ENCODE data around the gene LRRC74B. TPM values are rescaled to one million over a fixed set of nuclear protein-coding genes. Genes with fewer than 3 reads are reported as not detected.

Gene LRRC74B
- total RNA-seq, 1 donor from 2014 or later, result not detected

GRCh38 chr22:21020802-21021429, 24.8 kb upstream of the LRRC74B start:
- peaks cover 3% of the 10 kb centered on the region for H3K36me3 Mint-ChIP-seq (ENCODE audit: low read depth, unreplicated experiment)
- DNase-seq (ENCODE audit: low read depth), result no peak
- peaks cover 37% of the 10 kb centered on the region for H3K27me3 Mint-ChIP-seq (ENCODE audit: low read depth, unreplicated experiment)
- peaks cover 3% of the 10 kb centered on the region for H3K4me1 Mint-ChIP-seq (ENCODE audit: low read depth, unreplicated experiment)
- Histone ChIP-seq H3K9ac (ENCODE audit: low read length) (no peak overlapping the region), H3K27me3 (ENCODE audit: insufficient read depth, low read length) (no peaks in the 10 kb centered on the region), H3K36me3 (ENCODE audit: insufficient read depth, low read length) (no peaks in the 10 kb centered on the region), H2AFZ (ENCODE audit: low read depth, low read length) (no peak overlapping the region), H3K4me3 (ENCODE audit: insufficient read depth, low read depth, low read length) (no peak overlapping the region), H4K20me1 (ENCODE audit: insufficient read depth, low read length) (no peaks in the 10 kb centered on the region), H3K9me3 (ENCODE audit: insufficient read depth, low read depth, low read length) (no peaks in the 10 kb centered on the region), H3K4me1 (ENCODE audit: insufficient read depth, low read length) (no peaks in the 10 kb centered on the region), H3K79me2 (ENCODE audit: insufficient read depth, low read length) (no peaks in the 10 kb centered on the region), H3K4me2 (ENCODE audit: low read length) (no peak overlapping the region), H3K27ac (ENCODE audit: low read depth, low read length) (no peak overlapping the region)
- TF ChIP-seq, protein P1, sequence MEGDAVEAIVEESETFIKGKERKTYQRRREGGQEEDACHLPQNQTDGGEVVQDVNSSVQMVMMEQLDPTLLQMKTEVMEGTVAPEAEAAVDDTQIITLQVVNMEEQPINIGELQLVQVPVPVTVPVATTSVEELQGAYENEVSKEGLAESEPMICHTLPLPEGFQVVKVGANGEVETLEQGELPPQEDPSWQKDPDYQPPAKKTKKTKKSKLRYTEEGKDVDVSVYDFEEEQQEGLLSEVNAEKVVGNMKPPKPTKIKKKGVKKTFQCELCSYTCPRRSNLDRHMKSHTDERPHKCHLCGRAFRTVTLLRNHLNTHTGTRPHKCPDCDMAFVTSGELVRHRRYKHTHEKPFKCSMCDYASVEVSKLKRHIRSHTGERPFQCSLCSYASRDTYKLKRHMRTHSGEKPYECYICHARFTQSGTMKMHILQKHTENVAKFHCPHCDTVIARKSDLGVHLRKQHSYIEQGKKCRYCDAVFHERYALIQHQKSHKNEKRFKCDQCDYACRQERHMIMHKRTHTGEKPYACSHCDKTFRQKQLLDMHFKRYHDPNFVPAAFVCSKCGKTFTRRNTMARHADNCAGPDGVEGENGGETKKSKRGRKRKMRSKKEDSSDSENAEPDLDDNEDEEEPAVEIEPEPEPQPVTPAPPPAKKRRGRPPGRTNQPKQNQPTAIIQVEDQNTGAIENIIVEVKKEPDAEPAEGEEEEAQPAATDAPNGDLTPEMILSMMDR (IDR thresholded peaks at IDR 0.05; ENCODE audit: insufficient read depth, low read depth, low read length), result peak; percentile 29
- TF ChIP-seq EZH2 (IDR thresholded peaks at IDR 0.05; ENCODE audit: insufficient read depth, low read length), result no peak
- H3K4me3 Mint-ChIP-seq (ENCODE audit: unreplicated experiment), result no peak overlapping the region
- no peak for FAIRE-seq
- peak overlapping the region; percentile 9 for H3K27ac Mint-ChIP-seq (ENCODE audit: unreplicated experiment)
- H3K9me3 Mint-ChIP-seq (ENCODE audit: unreplicated experiment), result peaks cover 8% of the 10 kb centered on the region

GRCh38 chr22:21022507-21022906, 23.2 kb upstream of the LRRC74B start:
- Histone ChIP-seq H3K27ac (ENCODE audit: low read depth, low read length) (no peak overlapping the region), H3K9me3 (ENCODE audit: insufficient read depth, low read depth, low read length) (no peaks in the 10 kb centered on the region), H3K4me1 (ENCODE audit: insufficient read depth, low read length) (peaks cover 4% of the 10 kb centered on the region), H3K36me3 (ENCODE audit: insufficient read depth, low read length) (no peaks in the 10 kb centered on the region), H3K4me3 (ENCODE audit: insufficient read depth, low read depth, low read length) (no peak overlapping the region), H3K79me2 (ENCODE audit: insufficient read depth, low read length) (no peaks in the 10 kb centered on the region), H3K4me2 (ENCODE audit: low read length) (no peak overlapping the region), H3K9ac (ENCODE audit: low read length) (no peak overlapping the region), H4K20me1 (ENCODE audit: insufficient read depth, low read length) (no peaks in the 10 kb centered on the region), H3K27me3 (ENCODE audit: insufficient read depth, low read length) (no peaks in the 10 kb centered on the region), H2AFZ (ENCODE audit: low read depth, low read length) (no peak overlapping the region)
- TF ChIP-seq, protein P1 (IDR thresholded peaks at IDR 0.05; ENCODE audit: insufficient read depth, low read depth, low read length), result no peak
- Mint-ChIP-seq H3K4me1 (ENCODE audit: low read depth, unreplicated experiment) (peaks cover 6% of the 10 kb centered on the region), H3K9me3 (ENCODE audit: unreplicated experiment) (peaks cover 8% of the 10 kb centered on the region), H3K36me3 (ENCODE audit: low read depth, unreplicated experiment) (no peaks in the 10 kb centered on the region), H3K27ac (ENCODE audit: unreplicated experiment) (no peak overlapping the region), H3K4me3 (ENCODE audit: unreplicated experiment) (no peak overlapping the region), H3K27me3 (ENCODE audit: low read depth, unreplicated experiment) (peaks cover 32% of the 10 kb centered on the region)
- FAIRE-seq, result no peak
- DNase-seq (ENCODE audit: low read depth), result no peak

- Mint-ChIP-seq H3K9me3 (ENCODE audit: unreplicated experiment) (peaks cover 8% of the 10 kb centered on the region), H3K27me3 (ENCODE audit: low read depth, unreplicated experiment) (peaks cover 30% of the 10 kb centered on the region), H3K4me1 (ENCODE audit: low read depth, unreplicated experiment) (peaks cover 6% of the 10 kb centered on the region), H3K27ac (ENCODE audit: unreplicated experiment) (no peak overlapping the region), H3K4me3 (ENCODE audit: unreplicated experiment) (no peak overlapping the region), H3K36me3 (ENCODE audit: low read depth, unreplicated experiment) (no peaks in the 10 kb centered on the region)
- no peak overlapping the region for H3K4me3 ChIP-seq (ENCODE audit: insufficient read depth, low read depth, low read length)
- H2AFZ ChIP-seq (ENCODE audit: low read depth, low read length), result no peak overlapping the region
- H3K27ac ChIP-seq (ENCODE audit: low read depth, low read length), result no peak overlapping the region
- no peak overlapping the region for H3K4me2 ChIP-seq (ENCODE audit: low read length)
- H3K79me2 ChIP-seq (ENCODE audit: insufficient read depth, low read length), result no peaks in the 10 kb centered on the region
- H3K9me3 ChIP-seq (ENCODE audit: insufficient read depth, low read depth, low read length), result no peaks in the 10 kb centered on the region
- H3K27me3 ChIP-seq (ENCODE audit: insufficient read depth, low read length), result no peaks in the 10 kb centered on the region
- FAIRE-seq (no peak), DNase-seq (ENCODE audit: low read depth) (no peak)
- TF ChIP-seq EZH2 (IDR thresholded peaks at IDR 0.05; ENCODE audit: insufficient read depth, low read length), result no peak
- TF ChIP-seq, protein P1 (IDR thresholded peaks at IDR 0.05; ENCODE audit: insufficient read depth, low read depth, low read length), result no peak
- no peaks in the 10 kb centered on the region for H4K20me1 ChIP-seq (ENCODE audit: insufficient read depth, low read length)
- no peak overlapping the region for H3K9ac ChIP-seq (ENCODE audit: low read length)
- peaks cover 7% of the 10 kb centered on the region for H3K4me1 ChIP-seq (ENCODE audit: insufficient read depth, low read length)
- H3K36me3 ChIP-seq (ENCODE audit: insufficient read depth, low read length), result no peaks in the 10 kb centered on the region
Measured at GRCh38 chr22:21022955-21023614, 22.7 kb upstream of the LRRC74B start.
